ENCODE measurements around the gene GBF1. TPM values are rescaled to one million over a fixed set of nuclear protein-coding genes. Genes with fewer than 3 reads are reported as not detected.

GBF1 gene
- total and polyA plus RNA-seq, 2 of the 13 experiments (the other 11 are each of a cell fraction or from before 2014, with no cell fraction given) = 17.1 to 21.9 TPM

DNA sequence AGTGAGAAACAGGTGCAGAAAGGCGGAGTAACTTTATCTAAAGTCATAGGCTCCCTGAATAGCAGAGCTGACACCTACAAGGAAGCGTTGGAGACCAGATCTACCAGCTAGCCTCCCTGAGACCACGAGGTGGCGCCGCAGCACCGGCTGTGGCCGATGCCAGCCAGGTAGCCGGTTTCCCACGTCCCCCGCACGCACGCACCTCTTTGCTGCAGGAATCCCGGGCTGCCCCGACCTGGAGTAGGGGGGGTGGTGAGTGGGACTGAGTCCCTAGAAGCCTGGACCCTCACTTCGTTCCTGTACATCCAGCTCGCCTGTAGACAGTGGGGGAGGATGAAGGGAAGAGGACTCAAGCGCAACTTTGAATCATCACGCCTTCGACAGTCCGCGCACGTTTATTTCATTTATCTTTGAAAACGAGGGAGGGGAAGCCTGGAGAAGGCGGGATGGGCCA lies 15.5 kb upstream of the GBF1 start (continued):
- no peak for TF ChIP-seq NFIB (CRISPR knock-in tag; IDR thresholded peaks at IDR 0.05; ENCODE audit: borderline replicate concordance)
- TF ChIP-seq, protein P1, sequence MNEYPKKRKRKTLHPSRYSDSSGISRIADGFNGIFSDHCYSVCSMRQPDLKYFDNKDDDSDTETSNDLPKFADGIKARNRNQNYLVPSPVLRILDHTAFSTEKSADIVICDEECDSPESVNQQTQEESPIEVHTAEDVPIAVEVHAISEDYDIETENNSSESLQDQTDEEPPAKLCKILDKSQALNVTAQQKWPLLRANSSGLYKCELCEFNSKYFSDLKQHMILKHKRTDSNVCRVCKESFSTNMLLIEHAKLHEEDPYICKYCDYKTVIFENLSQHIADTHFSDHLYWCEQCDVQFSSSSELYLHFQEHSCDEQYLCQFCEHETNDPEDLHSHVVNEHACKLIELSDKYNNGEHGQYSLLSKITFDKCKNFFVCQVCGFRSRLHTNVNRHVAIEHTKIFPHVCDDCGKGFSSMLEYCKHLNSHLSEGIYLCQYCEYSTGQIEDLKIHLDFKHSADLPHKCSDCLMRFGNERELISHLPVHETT (CRISPR knock-in tag; conservative IDR thresholded peaks at IDR 0.05) = no peak
- no peak for TF ChIP-seq SIN3B (IDR thresholded peaks at IDR 0.05; ENCODE audit: low read length)
- peak; percentile 35; the same call in 1 of the 2 replicates for TF ChIP-seq GATAD1 (CRISPR knock-in tag; IDR thresholded peaks at IDR 0.05)
- TF ChIP-seq ZNF619 (CRISPR knock-in tag; IDR thresholded peaks at IDR 0.05) = 0 out of 2 replicates have a peak, but pooled peaks have one; percentile 34
- peak; percentile 60; the same call in 1 of the 2 replicates for TF ChIP-seq SAP130 (CRISPR knock-in tag; IDR thresholded peaks at IDR 0.05; ENCODE audit: low read depth)
- 0 out of 2 replicates have a peak, but pooled peaks have one; percentile 22 for TF ChIP-seq GATAD2A (CRISPR knock-in tag; IDR thresholded peaks at IDR 0.05)
- 0 out of 2 replicates have a peak, but pooled peaks have one; percentile 34 for TF ChIP-seq ETV5 (CRISPR knock-in tag; IDR thresholded peaks at IDR 0.05; ENCODE audit: borderline replicate concordance)
- TF ChIP-seq, protein P2, sequence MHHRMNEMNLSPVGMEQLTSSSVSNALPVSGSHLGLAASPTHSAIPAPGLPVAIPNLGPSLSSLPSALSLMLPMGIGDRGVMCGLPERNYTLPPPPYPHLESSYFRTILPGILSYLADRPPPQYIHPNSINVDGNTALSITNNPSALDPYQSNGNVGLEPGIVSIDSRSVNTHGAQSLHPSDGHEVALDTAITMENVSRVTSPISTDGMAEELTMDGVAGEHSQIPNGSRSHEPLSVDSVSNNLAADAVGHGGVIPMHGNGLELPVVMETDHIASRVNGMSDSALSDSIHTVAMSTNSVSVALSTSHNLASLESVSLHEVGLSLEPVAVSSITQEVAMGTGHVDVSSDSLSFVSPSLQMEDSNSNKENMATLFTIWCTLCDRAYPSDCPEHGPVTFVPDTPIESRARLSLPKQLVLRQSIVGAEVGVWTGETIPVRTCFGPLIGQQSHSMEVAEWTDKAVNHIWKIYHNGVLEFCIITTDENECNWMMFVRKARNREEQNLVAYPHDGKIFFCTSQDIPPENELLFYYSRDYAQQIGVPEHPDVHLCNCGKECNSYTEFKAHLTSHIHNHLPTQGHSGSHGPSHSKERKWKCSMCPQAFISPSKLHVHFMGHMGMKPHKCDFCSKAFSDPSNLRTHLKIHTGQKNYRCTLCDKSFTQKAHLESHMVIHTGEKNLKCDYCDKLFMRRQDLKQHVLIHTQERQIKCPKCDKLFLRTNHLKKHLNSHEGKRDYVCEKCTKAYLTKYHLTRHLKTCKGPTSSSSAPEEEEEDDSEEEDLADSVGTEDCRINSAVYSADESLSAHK (CRISPR knock-in tag; IDR thresholded peaks at IDR 0.05; ENCODE audit: borderline replicate concordance) = no peak
- TF ChIP-seq, protein P3, sequence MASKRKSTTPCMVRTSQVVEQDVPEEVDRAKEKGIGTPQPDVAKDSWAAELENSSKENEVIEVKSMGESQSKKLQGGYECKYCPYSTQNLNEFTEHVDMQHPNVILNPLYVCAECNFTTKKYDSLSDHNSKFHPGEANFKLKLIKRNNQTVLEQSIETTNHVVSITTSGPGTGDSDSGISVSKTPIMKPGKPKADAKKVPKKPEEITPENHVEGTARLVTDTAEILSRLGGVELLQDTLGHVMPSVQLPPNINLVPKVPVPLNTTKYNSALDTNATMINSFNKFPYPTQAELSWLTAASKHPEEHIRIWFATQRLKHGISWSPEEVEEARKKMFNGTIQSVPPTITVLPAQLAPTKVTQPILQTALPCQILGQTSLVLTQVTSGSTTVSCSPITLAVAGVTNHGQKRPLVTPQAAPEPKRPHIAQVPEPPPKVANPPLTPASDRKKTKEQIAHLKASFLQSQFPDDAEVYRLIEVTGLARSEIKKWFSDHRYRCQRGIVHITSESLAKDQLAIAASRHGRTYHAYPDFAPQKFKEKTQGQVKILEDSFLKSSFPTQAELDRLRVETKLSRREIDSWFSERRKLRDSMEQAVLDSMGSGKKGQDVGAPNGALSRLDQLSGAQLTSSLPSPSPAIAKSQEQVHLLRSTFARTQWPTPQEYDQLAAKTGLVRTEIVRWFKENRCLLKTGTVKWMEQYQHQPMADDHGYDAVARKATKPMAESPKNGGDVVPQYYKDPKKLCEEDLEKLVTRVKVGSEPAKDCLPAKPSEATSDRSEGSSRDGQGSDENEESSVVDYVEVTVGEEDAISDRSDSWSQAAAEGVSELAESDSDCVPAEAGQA (IDR thresholded peaks at IDR 0.05; ENCODE audit: low read depth) = no peak
- TF ChIP-seq, protein P3 (CRISPR knock-in tag; IDR thresholded peaks at IDR 0.05; ENCODE audit: borderline replicate concordance) = no peak
- TF ChIP-seq FOXC1 (CRISPR knock-in tag; IDR thresholded peaks at IDR 0.05; ENCODE audit: borderline replicate concordance) = peak; percentile 16; the same call in 1 of the 2 replicates
- peak; percentile 22; the same call in 1 of the 2 replicates for TF ChIP-seq ELF1 (CRISPR knock-in tag; IDR thresholded peaks at IDR 0.05)
- TF ChIP-seq, protein P4, sequence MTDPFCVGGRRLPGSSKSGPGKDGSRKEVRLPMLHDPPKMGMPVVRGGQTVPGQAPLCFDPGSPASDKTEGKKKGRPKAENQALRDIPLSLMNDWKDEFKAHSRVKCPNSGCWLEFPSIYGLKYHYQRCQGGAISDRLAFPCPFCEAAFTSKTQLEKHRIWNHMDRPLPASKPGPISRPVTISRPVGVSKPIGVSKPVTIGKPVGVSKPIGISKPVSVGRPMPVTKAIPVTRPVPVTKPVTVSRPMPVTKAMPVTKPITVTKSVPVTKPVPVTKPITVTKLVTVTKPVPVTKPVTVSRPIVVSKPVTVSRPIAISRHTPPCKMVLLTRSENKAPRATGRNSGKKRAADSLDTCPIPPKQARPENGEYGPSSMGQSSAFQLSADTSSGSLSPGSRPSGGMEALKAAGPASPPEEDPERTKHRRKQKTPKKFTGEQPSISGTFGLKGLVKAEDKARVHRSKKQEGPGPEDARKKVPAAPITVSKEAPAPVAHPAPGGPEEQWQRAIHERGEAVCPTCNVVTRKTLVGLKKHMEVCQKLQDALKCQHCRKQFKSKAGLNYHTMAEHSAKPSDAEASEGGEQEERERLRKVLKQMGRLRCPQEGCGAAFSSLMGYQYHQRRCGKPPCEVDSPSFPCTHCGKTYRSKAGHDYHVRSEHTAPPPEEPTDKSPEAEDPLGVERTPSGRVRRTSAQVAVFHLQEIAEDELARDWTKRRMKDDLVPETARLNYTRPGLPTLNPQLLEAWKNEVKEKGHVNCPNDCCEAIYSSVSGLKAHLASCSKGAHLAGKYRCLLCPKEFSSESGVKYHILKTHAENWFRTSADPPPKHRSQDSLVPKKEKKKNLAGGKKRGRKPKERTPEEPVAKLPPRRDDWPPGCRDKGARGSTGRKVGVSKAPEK (CRISPR knock-in tag; IDR thresholded peaks at IDR 0.05; ENCODE audit: borderline replicate concordance) = peak; percentile 78; the same call in 1 of the 2 replicates
- TF ChIP-seq RAD21 (CRISPR knock-in tag; IDR thresholded peaks at IDR 0.05) = peak; percentile 95
- 0 out of 2 replicates have a peak, but pooled peaks have one; percentile 19 for TF ChIP-seq FOSL2 (CRISPR knock-in tag; IDR thresholded peaks at IDR 0.05)
- TF ChIP-seq PITX1 (CRISPR knock-in tag; IDR thresholded peaks at IDR 0.05) = 0 out of 2 replicates have a peak, but pooled peaks have one; percentile 40
- TF ChIP-seq ZMYM4 (CRISPR knock-in tag; IDR thresholded peaks at IDR 0.05) = no peak
